OCI-LY1 (cell line): ENCODE data around the gene PROC.

Source experiments
- CTCF ChIP-seq: fragments of 200-600 bp; sonication (generic), shearing (Covaris generic); IDR thresholded peaks from 2 replicates; pipeline ENCODE4 v1.5.1; 2017; ENCODE audit warnings: mild to moderate bottlenecking, antibody characterized with exemption, low read length, moderate library complexity, mixed read lengths
- EZH2 ChIP-seq: fragments of 200-600 bp; sonication (generic), shearing (Covaris generic); IDR thresholded peaks from 2 replicates; pipeline ENCODE4 v1.8.0; 2017; ENCODE audit warnings: borderline replicate concordance, mixed run types, mild to moderate bottlenecking, antibody characterized with exemption, low read length, moderate library complexity, mixed read lengths

- TF ChIP-seq CTCF (no peak), EZH2 (no peak)
Observed at GRCh38 chr2:127407091-127407490, 11.1 kb upstream of the PROC start.
